ENCODE results near the gene ADAM15.

- TF ChIP-seq EZH2 (IDR thresholded peaks at IDR 0.05; ENCODE audit: borderline replicate concordance, insufficient read depth, low read depth, low read length, poor library complexity, severe bottlenecking) (no peak), CTCF (IDR thresholded peaks at IDR 0.05) (no peak)
Observed at GRCh38 chr1:155073377-155074242, 22.5 kb downstream of the ADAM15 start.
